Spleen (tissue), 7 donors: Measurements from ENCODE around the gene DLG2.

Experiments used
- POLR2A ChIP-seq, 3 donors: fragments of 450-650 bp; IDR thresholded peaks; one replicate each; pipeline ENCODE4 v1.5.1; 2017; ENCODE audit warnings: antibody characterized with exemption in 3 of 3, mild to moderate bottlenecking in 1 of 3
- TF ChIP-seq, protein P1 (sequence below), 11 experiments: fragments of 200-600 bp in 7 of 11; fragments of 450-650 bp in 4 of 11; sonication (generic) in 4 of 11; IDR thresholded peaks in 8 of 11; conservative IDR thresholded peaks in 3 of 11; 1 replicate in 7 of 11; 2 replicates in 4 of 11; pipeline versions ENCODE4 v1.4.0 to v1.8.0; 2016 to 2021; ENCODE audit warnings: antibody characterized with exemption in 11 of 11, inconsistent platforms in 4 of 11, mild to moderate bottlenecking in 1 of 11
- donor health status: DM: no; HTN: no; CAD: no; lungs with moderate emphysema.
- donor health status: DM: no; HTN: no; CAD: no.
- donor health status: DM: no; HTN: no; CAD: no.

DNA sequence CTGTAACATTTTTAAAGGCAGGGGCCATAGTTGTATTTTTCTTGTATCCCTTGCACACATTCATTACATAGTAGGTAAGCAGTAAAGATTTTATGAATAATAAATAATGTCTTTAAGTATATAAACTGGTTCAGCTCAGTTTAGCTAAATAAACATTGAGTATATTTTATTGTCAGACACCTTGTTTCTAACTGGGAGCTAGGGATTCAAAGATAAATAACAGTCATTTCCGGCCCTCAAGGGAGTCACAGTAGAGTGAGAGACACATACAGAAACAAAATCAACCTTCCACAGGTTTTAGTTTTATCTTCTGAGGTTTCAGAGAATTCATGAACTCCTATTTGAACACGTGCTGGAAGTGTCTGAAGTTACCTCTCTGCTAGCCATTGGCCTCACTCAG lies 760.2 kb downstream of the DLG2 start:
- TF ChIP-seq, protein P1, sequence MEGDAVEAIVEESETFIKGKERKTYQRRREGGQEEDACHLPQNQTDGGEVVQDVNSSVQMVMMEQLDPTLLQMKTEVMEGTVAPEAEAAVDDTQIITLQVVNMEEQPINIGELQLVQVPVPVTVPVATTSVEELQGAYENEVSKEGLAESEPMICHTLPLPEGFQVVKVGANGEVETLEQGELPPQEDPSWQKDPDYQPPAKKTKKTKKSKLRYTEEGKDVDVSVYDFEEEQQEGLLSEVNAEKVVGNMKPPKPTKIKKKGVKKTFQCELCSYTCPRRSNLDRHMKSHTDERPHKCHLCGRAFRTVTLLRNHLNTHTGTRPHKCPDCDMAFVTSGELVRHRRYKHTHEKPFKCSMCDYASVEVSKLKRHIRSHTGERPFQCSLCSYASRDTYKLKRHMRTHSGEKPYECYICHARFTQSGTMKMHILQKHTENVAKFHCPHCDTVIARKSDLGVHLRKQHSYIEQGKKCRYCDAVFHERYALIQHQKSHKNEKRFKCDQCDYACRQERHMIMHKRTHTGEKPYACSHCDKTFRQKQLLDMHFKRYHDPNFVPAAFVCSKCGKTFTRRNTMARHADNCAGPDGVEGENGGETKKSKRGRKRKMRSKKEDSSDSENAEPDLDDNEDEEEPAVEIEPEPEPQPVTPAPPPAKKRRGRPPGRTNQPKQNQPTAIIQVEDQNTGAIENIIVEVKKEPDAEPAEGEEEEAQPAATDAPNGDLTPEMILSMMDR (IDR thresholded peaks at IDR 0.05 in 8 of 11, conservative IDR thresholded peaks at IDR 0.05 in 3 of 11) = no peak
- no peak for TF ChIP-seq POLR2A (IDR thresholded peaks at IDR 0.05)
